MM.1S (cell line): ENCODE results near the gene TPGS1.

Experiments used
- CTCF ChIP-seq: fragments of 300-600 bp; sonication (generic); IDR thresholded peaks from 2 replicates; pipeline ENCODE4 v1.5.1; 2016; ENCODE audit warnings: antibody characterized with exemption, low read length, mixed read lengths
- EZH2 ChIP-seq: fragments of 300-600 bp; sonication (generic); optimal IDR thresholded peaks from 2 replicates; pipeline ENCODE3; 2017; ENCODE audit warnings: low read depth, mild to moderate bottlenecking, antibody characterized with exemption, low read length, mixed read lengths
- EZH2phosphoT487 ChIP-seq: fragments of 300-600 bp; sonication (generic); IDR thresholded peaks from 2 replicates; pipeline ENCODE4 v1.6.1; 2018; ENCODE audit warnings: antibody characterized with exemption, low read length

GRCh38 chr19:498511-498891 lies 8.8 kb upstream of the TPGS1 start:
- no peak for TF ChIP-seq CTCF
- no peak for TF ChIP-seq EZH2phosphoT487
- no peak for TF ChIP-seq EZH2
